Dermis blood vessel endothelial cell (primary cell): Measurements from ENCODE around the gene UPF3A. TPM values are rescaled to one million over a fixed set of nuclear protein-coding genes. Genes with fewer than 3 reads are reported as not detected.
"Not testable (repeated sequence)": the region's sequence is repeated elsewhere in the genome, so short reads cannot be mapped to it uniquely, and the experiment has no call there.

ENCODE experiments used
- DNase-seq: peaks from one replicate; pipeline ENCODE4 v3.0.0; 2010
- total RNA-seq: library from RNA; depleted of rRNA; stranded (reverse); fragments of >200 nt; gene quantifications from 2 replicates; pipeline ENCODE4 v1.2.3, GENCODE V29; 2014

The UPF3A gene
- total RNA-seq, 1 donor from 2014 or later: 25.5 TPM

DNA sequence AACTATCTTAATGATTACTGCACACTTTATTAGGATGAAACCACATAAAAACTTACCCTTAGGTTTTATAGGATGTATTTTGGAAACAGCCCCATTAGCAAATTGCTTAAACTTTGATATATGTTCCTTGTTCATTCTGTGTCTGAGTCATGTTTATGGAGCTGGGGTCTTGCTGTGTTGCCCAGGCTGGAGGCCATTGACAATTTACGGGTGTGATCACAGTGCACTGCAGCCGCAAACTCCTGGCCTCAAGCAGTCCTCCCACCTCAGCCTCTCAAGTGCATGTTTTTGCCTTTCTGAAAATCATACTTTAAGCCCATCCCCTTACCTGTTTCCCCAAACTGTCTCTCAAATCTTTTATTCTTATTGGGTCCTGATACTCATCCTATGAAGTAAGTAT is 27.7 kb downstream of the UPF3A start:
- DNase-seq: no peak

DNA sequence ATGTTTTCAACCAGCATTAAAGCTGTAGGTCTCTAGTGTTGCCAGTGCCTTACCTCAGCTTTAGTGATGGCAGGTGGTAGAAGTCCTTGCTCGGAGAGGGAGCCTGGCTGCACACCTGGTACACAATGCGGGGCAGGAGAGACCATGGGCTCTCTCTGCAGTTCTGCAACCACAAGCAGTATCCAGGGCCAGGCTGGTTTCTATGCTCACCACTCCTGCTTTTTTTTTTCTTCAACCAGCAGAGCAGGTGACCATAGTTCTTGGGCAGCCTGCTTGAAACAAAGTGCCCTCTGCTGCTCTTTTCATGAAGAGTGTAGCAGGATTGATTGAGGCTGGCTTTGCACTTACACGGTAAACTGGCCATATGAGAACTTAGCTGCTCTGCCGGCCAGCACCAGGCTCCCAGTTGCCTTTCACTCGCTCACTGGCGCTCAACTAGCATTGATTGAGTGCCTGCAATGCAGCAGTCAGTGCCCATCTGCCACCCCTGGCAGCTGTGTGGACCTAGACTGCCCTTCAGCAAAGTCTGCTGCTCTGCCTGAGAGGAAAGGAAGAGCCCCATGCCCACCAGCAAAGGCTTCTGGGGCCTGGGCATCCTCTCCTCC is 28.5 kb downstream of the UPF3A start:
- DNase-seq: no peak

DNA sequence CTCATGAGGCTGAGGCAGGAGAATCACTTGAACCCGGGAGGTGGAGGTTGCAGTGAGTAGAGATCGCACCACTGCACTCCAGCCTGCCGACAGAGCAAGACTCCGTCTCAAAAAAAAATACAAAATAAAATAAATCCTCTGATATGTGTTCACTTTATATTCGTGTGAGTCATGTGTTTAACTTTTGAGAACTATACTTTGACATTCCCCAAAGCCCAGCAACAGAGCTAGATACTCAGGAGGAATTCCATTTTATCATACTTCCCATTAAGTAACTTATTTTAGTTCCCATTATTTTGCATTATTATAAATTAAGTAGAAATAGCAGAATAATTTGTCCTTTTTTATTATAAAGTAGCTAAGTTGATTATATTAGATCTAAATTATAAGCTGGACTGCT is 29.6 kb downstream of the UPF3A start:
- no peak for DNase-seq

DNA sequence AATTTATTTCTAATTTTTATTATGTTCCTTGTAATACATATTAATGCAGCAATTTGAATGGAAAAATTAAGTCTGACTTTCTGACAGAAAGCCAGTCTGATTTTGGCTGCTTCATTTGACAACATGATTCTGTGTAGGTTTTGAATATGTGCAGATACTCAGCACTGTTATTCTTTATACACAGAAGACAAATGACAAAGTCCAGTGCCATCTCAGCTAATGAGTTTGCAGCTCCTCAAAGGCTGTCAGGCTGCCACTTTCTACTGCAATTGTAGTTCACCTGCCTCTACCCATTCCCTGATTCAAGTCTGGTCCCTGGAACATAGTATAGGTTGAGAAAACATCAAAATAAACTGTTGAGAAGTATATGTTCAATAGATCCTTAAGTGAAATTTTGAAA is 30.0 kb downstream of the UPF3A start:
- DNase-seq: no peak

DNA sequence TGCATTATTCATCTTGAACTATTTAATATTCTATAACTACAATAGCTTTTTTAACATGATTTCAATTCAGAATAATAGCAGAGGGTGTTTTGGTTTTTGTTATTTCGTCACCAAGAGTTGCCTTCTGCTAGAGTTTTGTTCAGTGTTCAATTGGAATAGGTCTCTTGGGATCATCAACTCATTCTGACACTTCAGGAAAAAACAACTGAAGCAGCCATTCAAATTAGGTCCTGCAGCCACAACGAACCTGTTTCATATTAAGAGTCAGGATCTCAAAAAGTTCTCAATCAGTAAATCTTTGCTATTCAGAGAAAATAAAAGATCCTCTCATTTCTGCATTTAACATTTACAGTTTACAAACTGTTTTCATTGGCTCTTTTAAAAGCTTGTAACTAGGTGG is 30.5 kb downstream of the UPF3A start:
- peak; percentile 36 for DNase-seq

DNA sequence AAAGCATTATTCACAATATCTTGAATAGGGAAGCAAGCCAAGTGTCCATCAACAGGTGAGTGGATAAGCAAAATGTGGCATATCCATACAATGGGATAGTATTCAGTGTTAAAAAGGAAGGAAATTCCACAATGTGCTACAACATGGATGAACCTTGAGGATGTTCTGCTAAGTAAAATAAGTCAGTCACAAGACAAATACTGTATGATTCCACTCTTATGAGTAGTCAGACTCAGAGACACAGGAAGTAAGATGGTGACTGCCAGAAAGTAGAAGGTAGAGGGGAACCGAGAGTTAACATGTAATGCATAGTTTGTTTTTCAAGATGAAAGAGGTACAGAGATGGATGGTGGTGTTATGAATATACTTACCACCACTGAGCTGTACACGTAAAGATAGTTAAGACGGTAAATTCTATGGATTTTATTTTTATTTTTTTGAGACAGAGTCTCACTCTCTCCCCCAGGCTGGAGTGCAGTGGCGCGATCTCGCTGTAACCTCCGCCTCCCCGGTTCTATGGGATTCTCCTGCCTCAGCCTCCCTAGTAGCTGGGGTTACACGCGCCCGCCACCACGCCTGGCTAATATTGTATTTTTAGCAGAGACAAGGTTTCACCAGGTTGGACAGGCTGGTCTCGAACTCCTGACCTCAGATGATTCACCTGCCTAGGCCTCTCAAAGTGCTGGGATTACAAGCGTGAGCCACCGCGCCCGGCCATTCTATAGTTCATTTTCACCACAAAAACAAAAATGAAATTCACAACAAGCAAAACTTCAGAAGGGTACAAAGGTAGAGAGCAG is 31.9 kb downstream of the UPF3A start:
- DNase-seq: peak; percentile 51

DNA sequence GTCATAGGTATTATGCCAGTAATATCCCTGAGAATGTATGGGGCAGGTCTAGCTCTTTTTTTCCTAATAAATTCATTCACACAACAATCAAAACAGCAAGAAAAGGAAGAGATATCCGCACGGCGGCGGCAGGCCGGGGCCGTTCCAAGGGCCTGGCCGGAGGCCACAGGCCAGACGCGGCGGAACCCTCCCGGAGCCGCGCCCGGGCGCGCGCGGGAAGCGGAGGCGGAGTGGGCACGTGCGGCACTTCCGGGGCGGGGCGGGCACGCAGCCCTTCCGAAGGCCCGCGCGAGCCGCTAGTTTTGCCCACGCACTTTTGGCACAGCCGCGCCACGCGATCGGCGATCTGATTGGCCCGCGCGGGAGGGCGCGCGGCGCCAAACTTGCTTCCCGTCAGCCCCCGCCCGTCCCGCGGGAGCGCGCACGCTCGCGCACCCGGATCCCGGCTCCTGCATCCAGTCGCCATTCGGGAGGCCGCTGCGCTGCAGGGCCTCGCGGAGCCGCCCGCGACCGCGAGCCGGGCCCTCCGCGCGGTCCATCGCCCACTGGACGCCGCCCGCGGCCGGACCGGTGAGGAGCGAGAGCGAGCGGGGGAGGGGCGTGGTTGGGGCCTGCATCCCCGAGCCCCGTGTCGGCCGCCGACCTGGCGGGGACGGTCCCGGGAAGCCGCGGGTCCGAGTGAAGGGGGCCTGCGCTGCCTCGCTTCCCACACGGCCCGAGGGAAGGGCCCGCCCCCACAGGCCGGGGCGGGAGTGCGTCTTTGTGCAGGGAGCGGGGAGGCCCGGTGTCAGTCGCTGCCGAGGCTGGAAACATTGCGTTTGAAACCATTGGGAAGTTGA is 32.9 kb downstream of the UPF3A start, which contains the start of gene CHAMP1:
Gene CHAMP1, plus strand, starts transcription at position 430 of the 839 bp plus-strand sequence. CDS start 9,340 bp downstream, outside the sequence.
- DNase-seq: peak; percentile 97

DNA sequence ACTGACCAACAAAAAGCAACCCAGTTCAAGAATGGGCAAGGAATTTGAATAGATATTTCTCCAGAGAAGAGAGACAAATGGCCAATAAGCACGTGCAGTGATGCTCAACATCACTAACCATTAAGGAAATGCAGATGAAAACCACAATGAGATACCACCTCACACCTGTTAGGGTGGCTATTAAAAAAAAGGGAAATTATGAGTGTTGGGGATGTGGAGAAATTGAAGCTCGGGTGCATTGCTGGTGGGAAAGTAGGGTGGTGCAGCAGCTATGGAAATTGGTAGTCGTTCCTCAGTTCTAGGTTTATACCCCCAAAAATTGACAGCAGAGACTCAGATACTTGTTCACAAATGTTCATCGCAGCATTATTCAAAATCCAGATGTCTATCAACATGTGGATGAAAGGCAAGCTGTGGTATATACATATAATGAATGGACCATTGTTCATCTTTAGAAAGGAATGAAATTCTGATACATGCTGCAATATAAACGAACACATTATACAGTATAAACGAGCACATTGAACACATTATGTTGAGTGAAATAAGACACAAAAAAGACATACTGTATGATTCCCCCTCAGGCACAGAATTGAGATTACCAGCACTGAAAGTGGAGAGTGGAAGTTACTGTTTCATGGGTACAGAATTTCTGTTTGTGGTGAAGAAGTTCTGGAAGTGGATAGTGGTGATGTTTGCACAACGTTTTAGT is 33.8 kb downstream of the UPF3A start:
- DNase-seq: peak; percentile 7

DNA sequence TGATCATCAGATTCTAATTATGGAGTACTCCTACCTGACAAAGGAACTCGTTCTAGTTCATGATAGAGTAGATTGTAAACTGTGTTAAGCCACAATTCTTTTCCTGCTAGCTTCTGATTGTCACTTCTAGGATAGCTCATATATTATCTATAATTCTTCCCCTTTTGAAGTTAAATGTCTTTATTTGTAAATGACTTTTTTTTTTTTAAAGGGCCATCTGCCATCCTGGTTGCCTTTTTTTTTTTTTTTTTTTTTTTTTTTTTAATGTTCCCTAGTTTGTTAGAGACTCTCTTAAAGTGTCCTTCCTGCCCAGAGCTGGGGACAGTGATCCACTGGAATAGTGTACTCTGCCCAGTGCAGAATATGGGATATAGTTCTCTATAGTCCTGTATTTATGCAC is 37.2 kb downstream of the UPF3A start:
- DNase-seq: no peak

DNA sequence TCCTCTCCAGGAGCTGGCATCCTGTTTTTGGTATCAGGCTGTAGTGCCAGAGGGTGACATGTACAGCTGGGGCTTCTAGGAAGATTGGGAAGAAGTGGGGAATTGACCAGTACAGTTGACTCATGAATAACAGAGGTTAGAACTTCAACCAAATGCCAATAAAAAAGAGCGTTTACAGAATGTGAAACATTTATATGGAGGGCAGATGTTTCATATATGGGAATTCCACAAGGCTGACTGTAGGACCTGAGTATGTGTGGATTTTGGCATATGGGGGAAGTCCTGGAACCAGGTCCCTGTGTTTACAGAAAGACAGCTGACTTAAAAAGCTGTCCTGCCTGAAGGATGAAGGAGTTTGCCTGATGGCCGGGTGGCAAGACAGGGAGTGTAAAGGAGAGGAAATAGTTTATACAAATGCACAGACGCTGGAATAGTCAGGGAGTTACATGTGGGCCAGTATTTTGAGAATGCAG is 38.1 kb downstream of the UPF3A start:
- DNase-seq: peak; percentile 4

DNA sequence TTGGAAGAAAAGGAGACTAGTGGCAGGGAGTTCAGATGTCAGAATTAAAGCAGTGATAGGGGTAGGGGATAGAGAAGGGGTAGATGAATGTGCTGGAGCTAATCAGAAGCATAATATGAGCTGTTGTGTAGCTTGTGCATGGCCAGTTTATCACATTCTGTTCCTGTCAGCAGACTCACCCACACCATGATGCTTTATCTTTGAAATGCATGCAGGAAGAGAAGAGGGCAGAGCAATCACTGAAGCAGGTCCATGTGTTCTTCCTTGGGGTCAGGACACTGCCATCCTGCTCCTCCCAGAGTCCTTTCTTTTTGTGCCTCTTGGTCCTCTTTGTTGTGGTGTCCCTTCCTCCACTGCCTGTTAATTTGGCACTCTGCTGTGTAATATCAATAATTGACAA is 38.7 kb downstream of the UPF3A start:
- DNase-seq: peak; percentile 7

DNA sequence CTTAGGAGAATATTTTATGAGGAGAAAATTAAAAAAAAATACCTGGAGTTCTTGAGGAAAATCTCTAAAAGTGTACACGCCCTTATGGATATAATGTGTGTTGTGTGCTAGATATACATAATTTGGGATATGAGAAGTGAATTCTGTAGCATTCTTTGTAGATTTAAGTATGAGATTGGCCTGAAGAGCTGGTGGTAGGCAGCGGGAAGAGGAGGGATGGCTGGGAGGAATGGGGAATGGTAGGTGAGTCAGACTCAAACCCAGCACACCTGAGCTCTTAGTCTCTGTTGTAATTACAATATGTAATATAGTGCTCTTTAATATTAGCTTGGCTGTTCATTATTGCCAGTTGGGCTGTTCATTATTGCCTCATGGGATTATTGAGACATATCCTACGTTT is 39.9 kb downstream of the UPF3A start:
- no peak for DNase-seq

DNA sequence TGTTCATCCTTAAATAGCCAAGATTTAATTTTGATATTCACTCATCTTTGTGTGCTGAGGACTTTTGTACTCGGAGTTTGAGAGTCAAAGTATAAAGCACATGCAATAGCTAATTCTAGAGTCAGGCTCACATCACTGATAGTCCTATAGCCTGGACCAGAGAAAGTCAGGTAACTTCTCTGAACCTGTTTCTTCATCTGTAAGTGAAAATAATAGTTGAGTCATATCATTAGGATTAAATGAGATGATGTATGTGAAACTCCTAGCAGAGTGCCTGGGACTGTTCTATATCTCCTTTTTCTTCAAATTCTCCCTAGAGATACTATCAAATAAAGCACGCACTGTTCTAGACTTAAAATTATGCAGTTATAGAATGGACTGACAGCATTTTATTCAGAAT is 41.9 kb downstream of the UPF3A start:
- DNase-seq: no peak

DNA sequence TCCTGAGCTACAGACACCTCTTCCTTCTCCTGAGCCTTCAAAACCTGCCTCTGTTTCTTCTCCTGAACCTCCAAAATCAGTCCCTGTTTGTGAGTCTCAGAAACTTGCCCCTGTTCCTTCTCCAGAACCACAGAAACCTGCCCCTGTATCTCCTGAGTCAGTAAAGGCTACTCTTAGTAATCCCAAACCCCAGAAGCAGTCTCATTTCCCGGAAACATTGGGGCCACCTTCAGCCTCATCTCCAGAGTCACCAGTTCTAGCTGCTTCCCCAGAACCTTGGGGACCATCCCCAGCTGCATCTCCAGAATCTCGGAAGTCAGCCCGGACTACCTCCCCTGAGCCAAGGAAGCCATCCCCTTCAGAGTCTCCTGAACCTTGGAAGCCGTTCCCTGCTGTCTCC is 42.9 kb downstream of the UPF3A start:
- DNase-seq: no peak

DNA sequence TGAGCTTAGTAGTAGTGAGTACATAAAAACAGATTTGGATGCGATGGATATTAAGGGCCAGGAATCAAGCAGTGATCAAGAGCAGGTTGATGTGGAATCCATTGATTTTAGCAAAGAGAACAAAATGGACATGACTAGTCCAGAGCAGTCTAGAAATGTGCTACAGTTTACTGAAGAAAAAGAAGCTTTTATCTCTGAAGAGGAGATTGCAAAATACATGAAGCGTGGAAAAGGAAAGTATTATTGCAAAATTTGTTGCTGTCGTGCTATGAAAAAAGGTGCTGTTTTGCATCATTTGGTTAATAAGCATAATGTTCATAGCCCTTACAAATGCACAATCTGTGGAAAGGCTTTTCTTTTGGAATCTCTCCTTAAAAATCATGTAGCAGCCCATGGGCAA is 44.3 kb downstream of the UPF3A start:
- no peak for DNase-seq

DNA sequence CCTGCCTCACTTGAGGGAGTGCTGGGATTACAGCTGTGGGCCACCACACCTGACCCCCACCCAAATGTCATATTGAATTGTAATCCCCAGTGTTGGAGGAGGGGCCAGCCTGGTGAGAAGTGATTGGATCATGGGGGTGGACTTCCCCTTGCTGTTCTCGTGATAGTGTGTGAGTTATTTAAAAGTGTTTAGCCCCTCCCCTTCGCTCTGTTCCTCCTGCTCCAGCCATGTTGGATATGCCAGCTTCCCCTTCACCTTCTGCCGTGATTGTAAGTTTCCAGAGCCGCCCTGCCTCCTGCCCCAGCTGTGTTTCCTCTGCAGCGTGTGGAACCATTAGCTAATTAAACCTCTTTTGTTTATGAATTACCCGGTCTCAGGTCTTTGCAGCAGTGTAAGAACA is 46.6 kb downstream of the UPF3A start:
- no peak for DNase-seq

DNA sequence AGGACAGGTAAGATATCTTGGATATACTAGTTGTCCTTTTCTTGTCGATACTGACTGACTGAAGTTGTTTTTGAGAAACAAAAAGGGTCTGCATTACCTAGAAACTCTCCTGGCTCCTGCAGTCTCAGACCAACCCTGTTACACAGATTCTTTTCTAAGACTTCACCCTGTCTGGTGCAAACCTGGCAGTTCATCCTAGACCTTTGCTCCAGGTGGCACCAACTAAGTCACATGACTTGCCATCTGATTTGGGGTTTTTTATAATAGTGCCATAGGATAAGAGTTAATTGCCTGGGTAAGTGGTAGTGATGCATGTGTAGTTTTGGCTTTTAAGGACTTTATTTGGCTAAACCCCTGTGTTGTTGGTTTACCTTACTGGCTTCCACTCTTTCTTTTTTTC is 47.2 kb downstream of the UPF3A start:
- no peak for DNase-seq

DNA sequence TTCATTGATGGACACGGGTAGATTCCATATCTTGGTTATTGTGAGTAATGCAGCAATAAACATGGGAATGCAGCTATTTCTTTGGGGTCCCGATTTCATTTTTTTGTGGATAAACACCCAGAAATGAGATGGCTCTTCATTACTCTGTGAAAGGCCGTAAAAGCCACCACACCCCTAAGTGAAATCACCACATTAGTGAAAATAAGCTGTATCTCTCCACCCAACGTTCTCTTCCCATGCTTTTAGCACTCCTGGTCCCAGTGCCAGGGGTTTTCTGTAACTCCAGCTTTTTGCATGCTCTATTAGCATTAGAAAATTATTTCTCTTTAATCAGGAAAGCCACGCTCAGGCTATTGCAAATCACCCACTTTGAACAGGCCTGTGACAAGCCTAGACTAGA is 48.7 kb downstream of the UPF3A start:
- no peak for DNase-seq

DNA sequence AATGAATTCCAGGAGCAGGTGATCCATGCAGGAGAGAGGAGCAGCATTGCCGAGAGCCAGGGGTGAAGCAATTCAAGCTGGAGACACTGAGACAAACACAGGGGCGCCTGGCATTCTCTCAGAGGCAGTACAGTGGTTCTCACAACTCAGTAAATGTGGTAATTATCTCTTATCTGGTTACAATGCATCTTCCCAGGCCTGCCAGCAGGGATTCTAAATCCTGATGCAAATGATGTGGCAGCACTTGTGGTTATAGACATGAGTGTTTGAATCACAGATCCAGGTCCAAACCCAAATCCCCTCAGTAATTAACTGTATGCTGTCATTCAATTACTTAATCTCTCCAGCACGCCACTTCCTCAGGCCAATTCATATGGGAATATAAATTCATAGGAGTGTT is 52.5 kb downstream of the UPF3A start:
- DNase-seq: not testable (repeated sequence)

DNA sequence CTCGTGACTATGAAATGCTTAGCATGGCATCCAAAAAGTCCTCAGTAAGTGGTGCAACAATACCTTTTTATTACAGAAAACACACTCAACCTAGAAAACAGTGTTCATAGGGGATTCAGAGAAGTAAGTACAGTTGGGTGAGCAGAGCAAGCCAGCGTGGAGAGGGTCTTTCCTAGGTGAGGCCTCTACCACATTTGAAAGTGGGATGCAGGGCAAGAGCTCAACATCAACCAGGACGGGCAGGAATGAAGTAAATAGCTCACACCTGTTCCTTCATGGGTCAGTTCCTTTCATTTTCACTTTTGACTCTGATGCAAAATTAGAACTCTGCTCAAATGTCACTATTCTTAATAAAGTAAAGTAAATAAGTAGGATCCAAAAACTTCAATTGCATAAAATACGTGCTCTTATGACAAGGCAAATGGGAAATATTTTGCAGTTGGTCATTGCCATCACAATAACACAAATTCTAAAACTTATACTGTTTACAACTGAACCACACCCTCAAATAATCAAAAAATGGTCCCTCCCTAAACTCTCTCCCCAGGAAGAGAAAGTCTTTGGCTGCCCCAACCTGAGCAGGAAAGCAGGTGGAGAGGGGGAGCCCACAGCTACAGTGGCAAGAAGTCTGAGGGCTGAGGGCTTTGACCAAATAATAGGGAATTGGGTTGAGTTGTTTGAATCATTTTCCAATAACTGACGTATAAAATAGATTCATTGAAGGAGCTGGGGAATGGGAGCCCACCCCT is 53.1 kb downstream of the UPF3A start:
- no peak for DNase-seq

DNA sequence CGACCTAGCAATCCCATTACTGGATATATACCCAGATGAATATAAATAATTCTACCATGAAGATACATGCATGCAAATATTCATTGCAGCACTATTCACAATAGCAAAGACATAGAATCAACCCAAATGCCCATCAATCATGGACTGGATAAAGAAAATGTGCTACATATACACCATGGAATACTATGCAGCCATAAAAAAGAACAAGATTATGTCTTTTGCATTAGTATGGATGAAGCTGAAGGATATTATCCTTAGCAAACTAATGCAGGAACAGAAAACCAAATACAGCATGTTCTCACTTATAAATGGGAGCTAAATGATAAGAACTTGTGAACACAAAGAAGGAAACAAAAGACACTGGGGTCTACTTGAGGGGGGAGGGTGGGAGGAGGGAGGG is 55.1 kb downstream of the UPF3A start:
- not testable (repeated sequence) for DNase-seq

DNA sequence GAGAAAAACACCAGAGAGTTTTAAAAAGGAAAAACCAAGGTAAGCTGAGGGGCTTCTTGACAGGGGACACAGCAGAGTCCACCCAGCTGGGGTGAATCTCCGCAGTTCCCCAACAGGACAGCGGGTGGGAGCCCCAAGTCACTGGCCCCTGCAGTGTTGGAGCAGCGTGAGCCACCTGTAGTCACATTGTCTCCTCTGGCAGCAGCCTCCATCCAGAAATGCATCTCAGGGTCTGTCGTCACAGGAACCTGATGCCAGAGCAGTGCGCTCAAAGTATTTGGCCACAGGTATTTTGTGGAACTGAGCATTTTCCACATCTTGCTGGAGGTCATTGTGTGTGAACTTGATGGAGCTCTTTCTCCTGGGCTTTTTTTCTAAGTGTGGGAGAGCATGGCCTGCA is 57.6 kb downstream of the UPF3A start:
- no peak for DNase-seq
